ENCODE data around the gene MYH14. TPM values are rescaled to one million over a fixed set of nuclear protein-coding genes. Genes with fewer than 3 reads are reported as not detected.

Gene MYH14
- total RNA-seq, 1 donor from 2014 or later = 1.6 TPM

DNA sequence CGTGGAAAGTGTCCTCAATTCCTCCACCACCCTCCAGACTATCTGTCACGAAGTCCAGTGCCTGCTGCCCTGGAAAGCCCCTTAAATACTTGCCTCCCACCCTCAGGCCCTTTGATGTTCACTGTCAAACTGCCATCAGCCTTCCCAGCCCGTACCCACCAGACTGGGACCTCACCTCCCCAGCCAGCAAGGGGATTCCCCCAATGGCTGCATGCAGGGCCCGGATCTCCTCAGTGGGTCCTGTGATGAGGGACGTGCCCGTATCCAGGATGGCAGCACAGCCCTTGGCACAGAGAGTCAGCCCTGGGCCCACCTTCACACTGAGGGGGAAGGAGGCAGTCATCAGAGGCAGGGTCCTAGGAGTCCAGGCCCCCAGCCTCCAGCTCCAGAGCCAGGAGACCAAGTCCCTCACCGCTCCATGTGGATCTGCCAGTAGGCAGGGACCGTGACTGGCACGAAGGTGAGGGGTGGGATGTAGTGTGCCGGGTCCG, 156.0 kb downstream of the MYH14 start:
- no peak overlapping the region for H3K4me2 ChIP-seq
- no peaks in the 10 kb centered on the region for H3K36me3 ChIP-seq
- Mint-ChIP-seq H3K4me1 (peaks cover 9% of the 10 kb centered on the region), H3K9me3 (peaks cover 2% of the 10 kb centered on the region), H3K4me3 (no peak overlapping the region), H3K36me3 (peaks cover 9% of the 10 kb centered on the region), H3K27me3 (ENCODE audit: insufficient read depth, low read depth) (peaks cover 4% of the 10 kb centered on the region), H3K27ac (no peak overlapping the region)
- no peak overlapping the region for H3K9ac ChIP-seq
- no peak overlapping the region for H3K27ac ChIP-seq
- no peaks in the 10 kb centered on the region for H3K27me3 ChIP-seq
- H3F3A ChIP-seq (ENCODE audit: low read depth) = no peaks in the 10 kb centered on the region
- H3K9me3 ChIP-seq (ENCODE audit: low read depth) = no peaks in the 10 kb centered on the region
- no peak overlapping the region for H2AFZ ChIP-seq (replicated peaks)
- TF ChIP-seq EZH2phosphoT487 (IDR thresholded peaks at IDR 0.05) (no peak), CTCF (IDR thresholded peaks at IDR 0.05) (no peak), EZH2 (IDR thresholded peaks at IDR 0.05) (no peak)
- peaks cover 3% of the 10 kb centered on the region for H4K20me1 ChIP-seq (ENCODE audit: low read depth)
- H3K79me2 ChIP-seq (ENCODE audit: low read depth) = no peaks in the 10 kb centered on the region
- DNase-seq (ENCODE audit: low spot score) = no peak
- no peak overlapping the region for H3K4me3 ChIP-seq
- H3K4me1 ChIP-seq = peaks cover 3% of the 10 kb centered on the region

Small RNA genes within 50 kb of the gene (small RNA-seq; reads per million reads assigned to genes)
- gene RF00017 = not detected

Other genes with a start within 250 kb of the MYH14 start
- not detected in 2 replicates for gene SIGLEC11, start 242.4 kb upstream of the MYH14 start, total RNA-seq (ENCODE audit: low replicate concordance)
- gene VRK3, start 178.2 kb upstream of the MYH14 start, total RNA-seq (ENCODE audit: low replicate concordance) = 21.6 and 48.0 TPM in 2 replicates
- 9.7 and 14.7 TPM in 2 replicates for gene ZNF473, start 177.6 kb upstream of the MYH14 start, total RNA-seq (ENCODE audit: low replicate concordance)
- gene IZUMO2, start 40.3 kb upstream of the MYH14 start, total RNA-seq (ENCODE audit: low replicate concordance) = not detected in 2 replicates
- gene KCNC3, start 125.8 kb downstream of the MYH14 start, total RNA-seq (ENCODE audit: low replicate concordance) = 0.41 and 1.2 TPM in 2 replicates
- 0.11 and 2.3 TPM in 2 replicates for gene NAPSA, start 162.0 kb downstream of the MYH14 start, total RNA-seq (ENCODE audit: low replicate concordance)
- 25.4 and 47.2 TPM in 2 replicates for gene NR1H2, start 172.8 kb downstream of the MYH14 start, total RNA-seq (ENCODE audit: low replicate concordance)
- 36.7 and 123 TPM in 2 replicates for gene POLD1, start 180.7 kb downstream of the MYH14 start, total RNA-seq (ENCODE audit: low replicate concordance)
- gene SPIB, start 215.3 kb downstream of the MYH14 start, total RNA-seq (ENCODE audit: low replicate concordance) = 0.31 TPM in 1 of 2 replicates, not detected in the other
- gene MYBPC2, start 229.3 kb downstream of the MYH14 start, total RNA-seq (ENCODE audit: low replicate concordance) = 0.65 and 0.77 TPM in 2 replicates

Measured in neural progenitor cell (in vitro differentiated cells).